A549 treated with RU486 at 1 μM for 4 hours (cell line): ENCODE measurements around the gene NPEPL1. TPM values are rescaled to one million over a fixed set of nuclear protein-coding genes. Genes with fewer than 3 reads are reported as not detected.

Source experiments
- total RNA-seq: library from RNA; stranded (reverse); fragments of 200-300 nt; extraction: Qiagen RNA extraction; gene quantifications from 5 replicates; pipeline ENCODE4 v1.2.3, GENCODE V29; 2022; ENCODE audit warnings: low read depth

The NPEPL1 gene
- 26.9 to 37.0 TPM (median 33.1 TPM) in 5 replicates for total RNA-seq

GRCh38 chr20:58692579-58693225 is at the start of gene NPEPL1:
Gene NPEPL1 (plus strand): TSS chr20:58692800. CDS start chr20:58692901, 101 bp downstream.

GRCh38 chr20:58650776-58651558 is 41.6 kb upstream of the NPEPL1 start, which contains the start of gene STX16:
Gene STX16 (plus strand): TSS chr20:58651283. CDS start chr20:58652007, 724 bp downstream.

Other genes starting within 250 kb of the NPEPL1 start
- 0.10 TPM in 1 of 5 replicates, not detected in the others for gene APCDD1L, start 177.4 kb upstream of the NPEPL1 start, total RNA-seq
- 25.8 to 37.3 TPM (median 33.6 TPM) in 5 replicates for gene STX16, start 41.5 kb upstream of the NPEPL1 start, total RNA-seq
- gene GNAS-AS1, start 158.1 kb downstream of the NPEPL1 start, total RNA-seq = not detected in 5 replicates
- gene GNAS, start 159.9 kb downstream of the NPEPL1 start, total RNA-seq = 663 to 767 TPM (median 716 TPM) in 5 replicates